NCI-H128 (cell line): Measurements from ENCODE around the gene CUX1.
"Not testable (repeated sequence)": the region's sequence is repeated elsewhere in the genome, so short reads cannot be mapped to it uniquely, and the experiment has no call there.

ENCODE experiments used
- DNase-seq: peaks from one replicate; lab custom pipeline; 2025; ENCODE audit not compliant: unreplicated experiment; lab: John Stamatoyannopoulos, UW

Gene CUX1

DNA sequence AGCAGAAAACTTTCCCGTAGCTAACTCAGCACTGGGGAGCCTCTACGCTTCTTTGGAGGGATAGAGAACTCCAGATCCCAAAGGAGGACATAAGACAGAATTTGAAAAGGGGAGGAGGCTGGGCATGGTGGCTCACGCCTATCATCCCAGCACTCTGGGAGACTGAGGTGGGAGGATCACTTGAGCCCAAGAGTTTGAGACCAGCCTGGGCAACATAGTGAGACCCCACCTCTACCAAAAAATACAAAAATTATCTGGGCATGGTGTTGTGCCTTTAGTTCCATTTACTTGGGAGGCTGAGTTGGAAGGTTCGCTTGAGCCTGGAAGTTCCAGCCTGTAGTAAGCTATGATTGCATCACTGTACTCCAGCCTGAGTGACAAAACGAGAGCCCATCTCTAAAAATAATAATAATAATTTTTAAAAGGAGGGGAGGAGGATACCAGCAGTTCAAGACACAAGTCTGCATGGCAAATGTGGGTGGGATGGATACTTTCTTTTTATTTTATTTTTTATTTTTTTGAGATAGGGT is 303.3 kb downstream of the CUX1 start:
- no peak for DNase-seq

DNA sequence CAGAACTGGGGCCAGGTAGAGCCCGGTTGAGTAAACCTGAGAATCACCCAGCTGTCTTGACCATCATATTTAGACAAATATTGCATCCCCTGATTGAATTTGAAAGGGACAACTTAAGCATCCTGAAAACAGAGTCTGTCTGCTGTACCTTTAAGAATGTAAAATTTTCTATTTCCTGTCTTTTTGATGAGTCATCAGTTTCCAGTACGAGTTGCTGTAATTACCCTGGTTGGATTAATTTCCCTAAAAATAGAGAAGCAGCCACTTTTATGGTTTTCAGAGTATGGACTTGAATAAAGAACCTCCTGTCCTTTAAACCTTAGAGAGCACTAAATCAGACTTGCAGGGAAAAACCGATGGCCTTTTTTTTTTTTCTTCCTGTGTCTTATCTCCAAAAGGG is 304.6 kb downstream of the CUX1 start:
- DNase-seq = no peak

DNA sequence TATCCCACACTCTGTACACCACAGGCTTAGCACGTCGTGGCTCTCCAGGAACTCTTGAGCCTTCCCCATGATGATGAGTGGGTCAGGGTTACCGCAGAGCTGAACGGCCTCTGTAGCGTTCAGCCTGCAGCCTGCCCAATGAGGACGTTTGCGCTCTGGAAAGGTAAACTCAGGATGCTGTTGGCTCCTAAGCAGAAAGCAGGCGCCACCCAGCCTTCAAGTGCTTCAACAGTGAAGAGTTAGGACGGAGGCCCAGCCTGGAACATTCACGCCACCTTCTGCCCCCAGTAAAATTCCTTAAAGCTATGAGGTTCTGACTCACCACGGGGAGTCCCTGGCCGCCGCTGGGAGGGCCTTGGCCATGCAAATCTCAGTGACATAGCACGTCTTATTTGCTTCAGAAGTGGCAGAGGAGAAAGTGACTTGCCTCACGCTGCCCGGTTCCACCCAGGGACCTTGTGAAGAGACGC is 307.7 kb downstream of the CUX1 start:
- DNase-seq = no peak

DNA sequence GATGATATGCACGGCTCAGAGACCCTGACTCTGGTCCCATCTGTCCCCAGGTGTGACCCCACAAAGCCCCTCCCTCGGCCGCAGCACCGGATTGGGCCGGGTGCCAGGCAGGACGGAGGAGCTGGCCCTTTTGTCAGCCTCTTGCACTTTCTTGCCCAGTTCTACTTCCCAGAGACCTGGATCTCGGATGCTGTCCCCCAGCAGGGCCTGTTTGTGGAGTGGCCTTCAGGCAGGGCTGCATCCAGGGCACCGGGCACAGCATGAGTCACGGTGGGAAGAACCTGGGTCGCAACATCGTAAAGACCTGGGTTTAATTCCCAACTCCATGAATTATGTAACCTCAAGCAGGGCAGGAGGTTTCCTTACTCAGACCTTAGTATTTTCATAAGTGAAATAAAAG is 310.9 kb downstream of the CUX1 start:
- no peak for DNase-seq

DNA sequence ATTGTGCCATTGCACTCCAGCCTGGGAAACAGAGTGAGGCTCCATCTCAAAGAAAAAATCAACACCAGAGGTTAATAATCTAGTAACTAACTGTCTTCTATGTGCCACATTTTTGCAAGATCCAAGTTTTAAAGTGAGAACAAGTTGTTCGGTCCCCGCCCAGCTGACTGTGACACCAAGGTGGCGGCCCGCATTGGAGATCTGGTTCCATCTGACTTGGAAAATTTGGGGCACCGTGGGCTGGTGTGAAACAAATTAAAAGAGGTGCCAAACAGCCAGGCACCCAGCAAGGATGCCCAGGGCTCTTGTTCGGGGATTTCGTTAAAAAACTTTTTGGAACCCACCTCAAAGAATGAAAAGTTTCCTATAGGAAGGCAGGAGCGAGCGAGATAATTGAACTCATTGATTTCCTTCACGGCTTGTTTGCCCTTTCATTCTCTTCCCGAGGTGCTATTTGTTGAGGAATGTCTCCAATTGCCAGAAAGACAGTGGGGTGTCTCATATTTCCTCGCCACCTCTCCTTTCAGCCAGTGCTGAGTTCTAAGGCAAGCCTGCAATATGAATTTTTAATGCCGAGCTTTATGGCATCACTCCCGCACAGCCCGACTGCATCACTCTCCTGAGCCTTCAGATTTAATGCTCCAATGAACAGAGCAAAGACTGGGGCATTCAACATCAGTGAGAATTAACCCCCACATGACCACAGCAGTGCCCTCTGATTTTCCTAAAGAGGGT is 312.4 kb downstream of the CUX1 start:
- DNase-seq = no peak

DNA sequence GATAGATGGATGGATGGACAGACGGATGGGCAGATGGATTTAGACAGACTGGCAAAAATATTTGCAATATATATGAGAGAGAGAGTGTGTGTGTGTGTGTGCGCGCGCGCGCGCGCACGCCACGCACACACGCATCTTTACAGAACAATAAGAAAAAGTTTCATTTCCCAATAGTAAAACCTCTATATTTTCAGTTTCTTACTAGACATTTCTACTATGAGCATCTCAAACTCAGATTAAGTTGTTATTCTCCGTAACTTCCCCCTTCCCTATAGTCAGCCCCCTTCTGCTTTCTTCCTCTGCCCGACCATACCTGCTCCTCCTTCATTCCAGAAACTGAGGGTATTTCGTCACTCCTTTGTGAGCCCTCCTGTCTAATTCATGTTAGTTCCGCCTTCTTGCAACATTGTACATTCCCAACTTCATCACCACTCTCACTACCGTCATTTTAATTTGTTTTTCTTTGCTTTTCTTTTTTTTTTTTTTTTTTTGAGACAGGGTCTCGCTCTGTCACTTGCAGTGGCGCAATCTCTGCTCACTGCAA is 314.9 kb downstream of the CUX1 start:
- DNase-seq = no peak

DNA sequence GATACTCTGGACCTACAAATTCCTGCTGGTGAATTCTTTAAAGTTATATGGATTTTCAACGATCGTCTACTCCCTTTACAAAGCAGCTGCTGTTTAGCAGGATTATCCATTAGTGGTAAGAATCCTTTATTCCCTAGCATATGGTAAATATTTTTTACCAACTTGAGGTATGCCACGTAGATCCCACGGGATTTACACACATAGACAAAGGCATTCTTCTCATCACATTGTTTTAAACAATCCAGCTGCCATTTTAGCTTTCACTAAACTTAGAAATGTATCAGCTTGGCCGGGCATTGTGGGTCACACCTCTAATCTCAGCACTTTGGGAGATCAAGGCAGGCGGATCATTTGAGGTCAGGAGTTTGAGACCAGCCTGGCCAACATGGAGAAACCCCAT is 321.2 kb downstream of the CUX1 start:
- no peak for DNase-seq

DNA sequence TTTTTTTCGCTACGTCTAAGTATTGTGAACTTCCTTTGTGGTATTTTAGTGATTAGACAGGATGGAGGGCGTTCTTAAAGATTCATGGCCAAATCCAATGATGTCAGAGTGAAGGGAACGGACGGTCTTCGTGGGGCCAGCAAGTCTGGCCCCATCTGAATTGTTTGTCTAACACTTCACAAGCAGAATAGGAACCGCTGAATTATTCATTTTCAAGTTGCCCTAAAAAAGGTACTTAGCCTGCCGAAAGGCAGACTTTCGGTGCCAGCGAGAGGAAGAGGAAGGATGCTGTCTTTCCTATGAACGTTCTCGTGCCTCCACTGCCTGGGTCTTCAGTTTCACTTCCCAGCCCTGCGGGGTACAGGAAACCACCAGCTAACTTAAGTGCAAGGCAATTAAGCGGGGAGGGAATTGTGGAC is 323.5 kb downstream of the CUX1 start:
- no peak for DNase-seq

DNA sequence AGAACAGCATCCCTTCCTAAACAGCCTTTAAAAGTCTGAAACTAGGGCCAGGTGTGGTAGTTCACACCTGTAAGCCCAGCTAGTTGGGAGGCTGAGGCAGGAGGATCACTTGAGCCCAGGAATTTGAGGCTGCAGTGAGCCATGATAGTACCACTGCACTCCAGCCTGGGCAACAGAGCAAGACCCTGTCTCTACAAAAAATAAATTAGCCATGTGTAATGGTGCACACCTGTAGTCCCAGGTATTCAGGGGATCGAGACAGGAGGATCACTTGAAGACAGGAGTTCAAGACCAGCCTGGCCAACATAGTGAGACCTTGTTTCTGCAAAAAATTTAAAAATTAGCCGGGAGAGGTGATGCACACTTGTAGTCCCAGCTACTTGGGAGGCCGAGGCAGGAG is 325.0 kb downstream of the CUX1 start:
- DNase-seq = not testable (repeated sequence)

DNA sequence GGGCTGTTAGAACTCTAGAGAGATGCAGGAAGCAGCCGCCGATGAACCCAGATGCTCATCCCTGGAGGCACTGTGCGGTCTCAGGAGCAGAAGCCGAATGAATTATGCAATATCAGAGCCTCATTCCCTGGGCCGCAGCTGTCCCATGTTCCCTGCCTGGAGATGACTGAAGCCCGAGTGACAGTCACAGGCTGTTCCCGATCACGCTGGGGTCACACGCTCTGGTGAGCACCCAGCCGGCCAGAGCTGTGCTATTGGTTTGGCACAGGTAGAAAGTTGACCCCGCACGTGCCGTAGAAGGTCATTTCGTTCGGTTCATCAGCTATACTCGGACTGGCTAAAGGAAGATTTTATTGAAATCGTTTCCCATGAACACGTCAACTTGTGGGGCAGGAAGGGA is 328.7 kb downstream of the CUX1 start:
- DNase-seq = no peak

DNA sequence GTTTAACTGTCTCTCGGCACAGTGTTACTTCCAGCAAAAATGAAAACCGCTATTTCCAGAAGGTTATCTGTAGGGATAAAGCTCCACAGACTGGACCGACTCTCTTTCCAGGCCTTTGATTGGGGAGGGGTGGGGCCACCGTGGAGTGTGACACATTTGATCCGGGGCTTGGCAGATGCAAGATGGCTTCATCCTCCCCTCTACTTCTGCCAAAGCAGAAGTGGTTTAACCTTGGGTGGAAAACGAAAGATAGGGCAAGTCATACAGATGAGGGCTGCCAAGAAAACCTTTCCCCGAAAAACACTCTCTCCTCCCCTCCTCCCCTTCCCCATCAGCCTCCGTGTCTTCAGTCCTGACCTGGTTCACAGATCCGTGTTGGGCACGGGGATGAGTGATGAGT is 329.6 kb downstream of the CUX1 start:
- DNase-seq = no peak

DNA sequence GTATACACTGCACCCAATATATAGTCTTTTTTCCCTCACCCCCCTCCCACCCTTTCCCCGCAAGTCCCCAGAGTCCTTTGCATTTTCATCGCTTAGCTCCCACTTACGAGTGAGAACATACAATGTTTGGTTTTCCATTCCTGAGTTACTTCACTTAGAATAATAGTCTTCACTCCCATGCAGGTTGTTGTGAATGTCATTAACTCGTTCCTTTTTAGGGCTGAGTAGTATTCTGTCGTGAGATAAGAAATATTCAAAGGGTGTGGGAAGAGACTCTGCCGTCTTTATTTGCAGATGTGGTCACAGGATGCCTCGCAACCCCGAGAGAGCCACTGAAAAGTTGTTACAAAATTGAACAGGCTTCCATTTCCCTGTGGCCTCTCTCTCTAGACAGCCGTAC is 331.4 kb downstream of the CUX1 start:
- DNase-seq = no peak

DNA sequence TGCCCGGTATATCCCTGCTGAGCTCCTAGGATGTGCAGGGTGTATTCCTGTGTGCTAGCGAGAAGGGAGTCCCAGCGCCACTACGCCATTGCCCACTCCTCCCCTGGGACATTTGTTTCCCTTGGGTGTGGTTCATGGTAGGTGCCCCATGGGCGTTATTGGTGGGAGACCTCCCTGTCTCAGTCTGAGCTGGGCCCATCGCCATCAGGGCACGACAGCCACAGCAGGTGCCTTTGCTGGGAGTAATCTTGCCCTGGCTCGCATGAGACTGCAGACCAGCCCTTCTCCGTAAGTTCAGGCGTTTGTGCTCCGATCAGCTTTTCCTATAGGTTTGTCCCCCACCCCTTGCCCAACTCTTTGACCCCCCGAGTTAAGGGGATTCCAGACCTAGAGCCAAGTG is 332.0 kb downstream of the CUX1 start:
- no peak for DNase-seq

DNA sequence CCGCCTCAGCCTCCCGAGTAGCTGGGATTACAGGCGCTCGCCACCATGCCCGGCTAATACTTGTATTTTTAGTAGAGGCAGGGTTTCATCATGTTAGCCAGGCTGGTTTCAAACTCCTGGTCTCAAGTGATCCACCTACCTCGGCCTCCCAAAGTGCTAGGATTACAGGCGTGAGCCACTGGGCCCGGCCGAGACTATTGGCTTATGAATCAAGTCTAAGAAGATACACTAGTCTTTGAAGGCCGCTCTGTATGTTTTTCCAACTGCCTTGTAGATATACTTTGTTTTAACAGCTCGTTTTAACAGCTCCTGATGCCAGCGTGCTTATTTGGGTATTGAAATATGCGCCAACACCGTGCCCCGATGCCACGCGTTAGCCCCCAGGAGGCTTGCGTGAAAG is 332.8 kb downstream of the CUX1 start:
- no peak for DNase-seq

DNA sequence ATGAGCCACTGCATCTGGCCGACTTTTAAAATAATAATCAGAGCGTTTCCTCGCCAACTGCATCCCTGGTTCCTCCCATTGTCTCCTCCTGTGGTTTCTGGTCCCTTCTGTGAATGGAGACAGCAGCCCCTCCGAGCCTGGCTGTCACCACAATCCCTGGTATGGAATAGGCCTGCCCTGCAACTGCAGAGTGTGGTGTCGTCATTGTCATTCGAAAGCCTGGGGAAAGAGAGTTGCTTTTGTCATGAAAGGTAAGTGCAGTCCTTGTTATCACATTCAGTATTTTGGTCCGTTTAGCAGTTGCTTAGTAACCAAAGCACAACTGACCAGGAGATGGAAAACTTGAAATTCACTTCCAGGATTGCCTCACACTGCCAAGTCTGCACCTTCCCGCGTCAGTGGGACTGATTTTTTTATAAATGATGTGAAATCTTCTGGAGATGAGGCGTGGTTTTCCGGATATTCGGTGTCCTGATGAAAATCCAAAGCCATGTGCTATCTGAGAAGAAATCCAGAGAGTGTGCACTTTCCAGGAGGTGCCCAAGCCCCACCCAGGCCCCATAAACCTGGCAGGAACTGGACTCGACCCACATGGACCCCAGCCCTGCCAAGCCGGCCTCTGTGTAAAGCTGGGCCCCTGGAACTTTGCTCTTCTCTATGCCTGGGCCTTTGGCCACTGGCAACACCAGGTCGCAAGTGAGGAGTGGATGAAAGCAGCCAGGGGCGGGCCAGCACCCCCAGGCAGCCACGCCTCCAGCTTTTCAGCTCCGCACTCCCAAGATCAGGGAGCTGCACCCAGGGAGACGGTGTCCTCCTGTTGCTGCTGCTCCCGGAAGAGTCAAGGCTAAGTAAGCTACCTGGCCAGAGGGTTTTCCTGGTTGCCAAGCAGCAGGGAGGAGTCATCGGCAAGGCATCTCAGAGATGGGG is 335.5 kb downstream of the CUX1 start:
- no peak for DNase-seq

DNA sequence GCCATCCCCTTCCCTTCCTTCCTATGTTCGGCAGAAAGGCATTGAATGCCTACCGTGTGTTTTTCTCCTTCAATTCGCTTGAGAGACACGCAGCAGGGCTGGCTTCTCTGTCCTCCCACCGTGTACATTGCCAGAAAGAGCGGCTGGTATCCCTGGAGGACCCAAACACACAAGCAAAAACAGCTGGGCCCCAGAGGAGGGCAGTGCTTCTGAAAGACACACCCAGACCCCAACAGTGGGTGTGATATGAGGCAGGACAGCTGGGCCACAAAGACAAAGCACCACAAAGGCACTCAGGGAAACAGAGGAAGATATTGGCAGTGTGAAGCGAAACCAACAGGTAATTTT is 336.1 kb downstream of the CUX1 start:
- DNase-seq = no peak

DNA sequence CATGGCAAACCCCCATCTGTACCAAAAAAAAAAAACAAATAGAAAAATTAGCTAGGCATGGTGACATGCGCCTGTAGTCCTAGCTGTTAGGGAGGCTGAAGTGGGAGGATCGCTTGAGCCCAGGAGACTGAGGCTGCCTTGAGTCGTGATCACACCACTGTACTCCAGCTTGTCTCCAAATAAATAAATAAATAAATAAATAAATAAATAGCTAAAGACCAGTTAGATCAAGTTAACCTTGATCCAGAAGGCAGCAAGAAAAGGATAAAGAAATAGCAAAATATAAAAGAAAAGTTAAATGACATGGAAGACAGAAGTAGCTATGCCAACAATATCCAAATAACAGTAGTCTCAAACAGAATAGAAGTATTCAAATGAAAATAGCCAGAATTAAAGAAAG is 337.0 kb downstream of the CUX1 start:
- no peak for DNase-seq

DNA sequence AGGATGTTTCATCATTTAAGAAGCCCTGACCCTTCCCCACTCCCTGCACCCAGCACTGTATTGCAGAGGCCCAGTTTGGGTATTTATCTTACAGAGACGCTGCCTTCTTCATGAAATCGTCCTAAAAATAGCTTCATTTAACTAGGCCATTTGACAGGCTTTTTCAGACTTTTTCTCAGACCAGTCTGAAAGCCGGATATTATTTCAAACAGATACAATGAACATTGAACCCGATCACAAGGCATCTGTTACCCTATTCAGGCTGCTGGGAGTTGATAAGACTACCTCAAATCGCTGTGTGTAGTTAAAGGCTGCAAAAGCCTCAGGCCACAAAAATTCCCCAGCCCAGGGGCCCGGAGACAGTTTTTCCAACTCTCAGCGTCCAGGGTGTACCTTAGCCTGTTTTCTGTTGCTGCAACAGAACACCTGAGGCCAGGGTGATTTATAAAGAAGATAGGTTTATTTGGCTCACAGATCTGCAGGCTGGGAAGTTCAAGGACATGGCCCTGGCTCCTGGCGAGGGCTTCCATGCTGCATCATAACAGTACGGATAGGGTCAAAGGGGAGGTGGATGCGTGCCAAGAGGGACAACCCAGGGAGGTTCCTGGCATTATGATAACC is 338.5 kb downstream of the CUX1 start:
- no peak for DNase-seq

DNA sequence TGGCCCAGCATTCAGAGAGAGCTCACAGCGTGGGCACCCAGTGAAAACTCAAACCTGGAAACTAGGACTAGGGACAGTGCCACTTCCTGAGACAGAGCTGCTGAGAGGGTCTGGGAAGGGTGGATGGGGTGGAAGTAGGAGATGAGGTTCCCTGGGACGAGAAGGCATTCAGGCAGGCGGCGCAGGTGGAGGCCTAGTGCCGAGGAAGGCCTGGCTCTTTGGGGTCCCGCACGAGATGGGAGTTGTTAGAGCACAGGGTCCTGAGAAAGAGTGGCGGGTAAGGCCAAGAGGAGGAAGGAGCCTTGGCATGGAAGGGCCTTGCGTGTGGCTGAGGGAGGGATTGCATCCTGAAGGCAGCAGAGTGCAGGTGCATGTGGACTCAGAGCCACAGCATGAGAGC is 339.4 kb downstream of the CUX1 start:
- no peak for DNase-seq

DNA sequence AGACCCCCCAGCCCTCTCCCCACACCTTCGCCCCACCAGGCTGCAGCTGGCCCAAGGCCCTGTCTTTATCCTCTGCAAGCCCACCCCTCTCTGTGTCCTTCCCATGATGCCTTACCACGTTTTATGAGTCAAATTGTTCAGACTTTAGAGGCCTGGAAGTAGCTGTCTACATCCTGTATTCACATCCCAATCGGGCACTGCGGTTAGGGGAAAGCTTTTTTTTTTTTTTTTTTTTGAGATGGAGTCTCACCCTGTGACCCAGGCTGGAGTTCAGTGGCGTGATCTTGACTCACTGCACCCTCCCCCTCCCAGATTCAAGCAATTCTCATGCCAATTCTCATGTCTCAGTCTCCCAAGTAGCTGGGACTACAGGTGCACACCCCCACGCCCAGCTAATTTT is 347.7 kb downstream of the CUX1 start:
- DNase-seq = no peak

DNA sequence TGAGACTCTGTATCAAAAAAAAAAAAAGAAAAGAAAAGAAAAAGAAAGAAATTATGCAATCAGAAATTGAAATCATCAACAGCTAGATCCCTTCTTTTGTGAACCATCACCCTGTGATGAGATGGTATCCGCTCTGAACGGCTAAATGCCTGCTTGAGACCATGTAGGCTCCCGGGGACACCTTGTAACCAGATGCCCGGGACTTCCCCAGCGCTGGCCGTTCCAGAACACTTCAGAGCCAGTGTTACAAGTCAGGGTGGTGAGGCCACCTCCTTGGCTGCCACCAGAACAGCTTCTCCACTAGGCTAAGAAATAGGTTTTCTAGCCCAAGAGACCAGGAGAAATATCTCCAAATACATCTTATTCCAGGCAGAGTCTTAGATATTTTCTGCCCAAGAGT is 349.8 kb downstream of the CUX1 start:
- DNase-seq = no peak
